Kidney (tissue), 14 donors: ENCODE results near the gene ABLIM1. TPM values are rescaled to one million over a fixed set of nuclear protein-coding genes. Genes with fewer than 3 reads are reported as not detected.

Experiments used
- DNase-seq, 5 donors: peaks; one replicate each; pipeline ENCODE4 v3.0.0-alpha.2; 2013 to 2020
- FAIRE-seq: peaks from 2 replicates; lab custom pipeline; 2012; peaks lifted over from hg19 to GRCh38; lab: Jason Lieb, UNC
- H3K27ac ChIP-seq, 2 donors: one replicate each; pipeline ENCODE4 v1.7.0; 2013; ENCODE audit warnings: low read depth in 2 of 2, low read length in 2 of 2, inconsistent platforms in 1 of 2
- H3K27me3 ChIP-seq: one replicate; pipeline ENCODE4 v1.7.1; 2013; ENCODE audit warnings: low read length, inconsistent platforms; ENCODE audit not compliant: control insufficient read depth, insufficient read depth
- H3K36me3 ChIP-seq, 3 donors: one replicate each; pipeline versions ENCODE4 v1.7.0 to v1.7.1; 2013; ENCODE audit warnings: low read length in 3 of 3, control low read depth in 1 of 3, inconsistent platforms in 1 of 3; ENCODE audit not compliant: insufficient read depth in 3 of 3, control insufficient read depth in 2 of 3
- H3K4me1 ChIP-seq, 3 donors: one replicate each; pipeline versions ENCODE4 v1.7.0 to v1.7.1; 2013; ENCODE audit warnings: low read length in 3 of 3, inconsistent platforms in 1 of 3, low read depth in 1 of 3; ENCODE audit not compliant: control insufficient read depth in 2 of 3, insufficient read depth in 2 of 3
- H3K4me3 ChIP-seq, 3 donors: one replicate each; pipeline versions ENCODE4 v1.7.0 to v1.8.1; 2013; ENCODE audit warnings: low read length in 3 of 3, control low read depth in 1 of 3, inconsistent platforms in 1 of 3
- H3K9ac ChIP-seq, 3 donors: one replicate each; pipeline versions ENCODE4 v1.7.0 to v1.7.1; 2013; ENCODE audit warnings: low read length in 3 of 3, control low read depth in 1 of 3, inconsistent platforms in 1 of 3
- H3K9me3 ChIP-seq, 3 donors: one replicate each; pipeline versions ENCODE4 v1.7.0 to v1.7.1; 2013; ENCODE audit warnings: low read length in 3 of 3, control low read depth in 1 of 3, inconsistent platforms in 1 of 3; ENCODE audit not compliant: control insufficient read depth in 2 of 3, insufficient read depth in 1 of 3
- CTCF ChIP-seq: IDR thresholded peaks from 3 replicates; pipeline ENCODE4 v1.5.1; 2012; ENCODE audit warnings: mild to moderate bottlenecking, moderate library complexity, borderline replicate concordance; ENCODE audit not compliant: insufficient read depth; ENCODE audit errors: extremely low read depth
- intact Hi-C: fragments of 100-400 bp; cut with DNase I; formaldehyde crosslinking; loops from one replicate; pipeline ENCODE4 v1.11.1; 2022
- polyA plus RNA-seq: library from polyadenylated mRNA; stranded (reverse); fragments of 350-450 nt; fragmentation: Illumina TruSeq; extraction: RNeasy Lipid Tissue Mini Kit (QIAGEN cat#74804); gene quantifications from one replicate; pipeline ENCODE4 v1.2.3, GENCODE V29; 2014; ENCODE audit warnings: low read depth, low replicate concordance; ENCODE audit not compliant: insufficient read depth
- total RNA-seq: library from RNA; stranded (reverse); fragmentation: NEBNext Ultra II Directional; extraction: Animal tissue kit (Norgen Biotek cat#: 25700); gene quantifications from one replicate; pipeline ENCODE4 v1.2.1, GENCODE V29; 2021
- donor health status: control.
- donor health status: control.
- donor health status: control.
- donor health status: control.
- donor health status: control.
- donor health status: DM: yes; HTN: yes; CAD: no.
- donor health status: Normal renal cell carcinoma (clear cell type).

Gene ABLIM1
- total and polyA plus RNA-seq, 2 donors from 2014 or later: 32.3 to 158 TPM

DNA sequence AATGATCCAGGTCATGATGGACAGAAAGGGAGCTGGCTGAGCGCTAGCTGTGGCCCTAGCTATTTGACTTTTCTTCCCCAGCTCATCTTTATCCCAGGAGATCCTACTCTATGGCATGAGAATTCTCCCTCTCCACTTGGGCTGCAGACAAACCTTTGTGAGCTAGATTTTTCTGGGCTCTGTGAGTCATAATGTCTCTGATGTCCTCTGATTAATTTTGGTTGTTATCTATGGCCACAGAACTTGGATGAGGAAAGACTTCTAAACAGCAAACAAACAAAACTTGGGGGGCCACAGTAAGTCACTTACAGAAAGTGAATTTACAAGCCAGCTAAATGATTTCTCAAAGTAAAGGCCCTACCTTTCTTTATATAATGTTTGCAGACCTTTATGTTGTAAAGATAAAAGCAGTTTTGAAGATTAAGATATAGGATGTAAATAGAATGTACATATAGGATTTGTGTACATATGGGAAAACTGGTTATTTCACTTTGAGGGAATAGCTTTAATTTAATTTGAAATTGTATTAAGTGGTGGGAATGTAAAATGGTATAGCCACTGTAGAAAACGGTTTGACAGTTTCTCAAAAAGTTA lies 10.4 kb downstream of the ABLIM1 start:
- Histone ChIP-seq H3K4me1 (peaks cover 0 to 23% (median 3%) of the 10 kb centered on the region in 3 donors), H3K36me3 (no peaks in the 10 kb centered on the region), H3K9me3 (no peaks in the 10 kb centered on the region), H3K27me3 (no peaks in the 10 kb centered on the region), H3K9ac (no peak overlapping the region), H3K27ac (peak overlapping the region in 1 of 2 donors; percentile 28), H3K4me3 (no peak overlapping the region)
- no peak for TF ChIP-seq CTCF
- intact Hi-C loops: no loop called here
- no peak for FAIRE-seq
- DNase-seq: no peak

DNA sequence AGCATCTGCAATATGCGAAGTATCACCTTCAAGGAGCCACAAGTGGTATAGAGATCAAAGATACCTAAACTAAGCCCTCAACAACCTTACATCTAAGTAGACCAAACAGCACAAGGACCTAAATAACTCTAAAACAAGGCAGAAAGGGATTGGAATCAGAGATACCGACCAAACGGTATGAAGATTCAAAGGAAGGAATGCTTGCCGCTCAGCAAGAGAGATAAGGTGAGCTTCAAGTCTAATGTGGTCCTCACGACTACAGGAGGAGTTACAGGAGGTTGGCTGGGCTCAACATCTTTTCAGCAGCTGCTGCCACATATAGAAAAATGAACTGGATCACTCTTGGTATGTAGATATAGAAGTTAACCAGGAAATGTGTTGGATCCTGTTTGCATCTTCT lies 11.6 kb downstream of the ABLIM1 start:
- H3K4me1 ChIP-seq: peaks cover 0 to 17% (median 3%) of the 10 kb centered on the region in 3 donors
- no peaks in the 10 kb centered on the region for H3K27me3 ChIP-seq
- H3K36me3 ChIP-seq: no peaks in the 10 kb centered on the region
- FAIRE-seq (no peak), DNase-seq (no peak)
- no peak overlapping the region for H3K9ac ChIP-seq
- intact Hi-C loops: no loop called here
- no peaks in the 10 kb centered on the region for H3K9me3 ChIP-seq
- H3K4me3 ChIP-seq: no peak overlapping the region
- no peak for TF ChIP-seq CTCF
- H3K27ac ChIP-seq: no peak overlapping the region

DNA sequence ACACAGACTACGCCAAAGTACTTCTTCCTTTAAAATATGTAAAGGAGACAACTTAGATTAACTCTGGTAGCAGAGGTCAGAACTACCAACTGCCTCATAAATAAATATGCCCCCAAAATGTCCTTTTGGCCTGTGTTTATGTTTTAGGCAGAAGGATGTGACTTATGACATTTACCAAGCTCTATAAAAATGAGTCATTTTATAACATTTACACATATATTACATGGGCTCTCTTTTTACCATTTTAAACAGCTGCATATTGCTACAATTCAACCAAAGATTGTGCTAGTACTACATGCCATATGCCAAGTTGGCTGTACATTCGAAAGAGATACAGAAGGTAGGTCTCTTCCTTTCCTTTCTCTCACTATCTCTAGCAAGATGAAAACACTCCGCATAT lies 12.4 kb downstream of the ABLIM1 start:
- H3K27me3 ChIP-seq: no peaks in the 10 kb centered on the region
- H3K36me3 ChIP-seq: no peaks in the 10 kb centered on the region
- DNase-seq (no peak), FAIRE-seq (no peak)
- no peak overlapping the region for H3K9ac ChIP-seq
- no peak overlapping the region for H3K27ac ChIP-seq
- no peaks in the 10 kb centered on the region for H3K9me3 ChIP-seq
- H3K4me3 ChIP-seq: no peak overlapping the region
- peaks cover 0 to 10% (median 3%) of the 10 kb centered on the region in 3 donors for H3K4me1 ChIP-seq
- TF ChIP-seq CTCF: no peak
- intact Hi-C loops: no loop called here

GRCh38 chr10:114643158-114643557 lies 14.9 kb downstream of the ABLIM1 start:
- no peak overlapping the region for H3K27ac ChIP-seq
- H3K4me3 ChIP-seq: no peak overlapping the region
- intact Hi-C loops: no loop called here
- no peak for TF ChIP-seq CTCF
- H3K9me3 ChIP-seq: no peaks in the 10 kb centered on the region
- FAIRE-seq: no peak
- no peaks in the 10 kb centered on the region for H3K27me3 ChIP-seq
- H3K36me3 ChIP-seq: no peaks in the 10 kb centered on the region
- peaks cover 0 to 19% (median 8%) of the 10 kb centered on the region in 3 donors for H3K4me1 ChIP-seq
- no peak for DNase-seq
- H3K9ac ChIP-seq: no peak overlapping the region
